ENCODE measurements around the gene RNF44.
"Not testable (repeated sequence)": the region's sequence is repeated elsewhere in the genome, so short reads cannot be mapped to it uniquely, and the experiment has no call there.

Gene RNF44

DNA sequence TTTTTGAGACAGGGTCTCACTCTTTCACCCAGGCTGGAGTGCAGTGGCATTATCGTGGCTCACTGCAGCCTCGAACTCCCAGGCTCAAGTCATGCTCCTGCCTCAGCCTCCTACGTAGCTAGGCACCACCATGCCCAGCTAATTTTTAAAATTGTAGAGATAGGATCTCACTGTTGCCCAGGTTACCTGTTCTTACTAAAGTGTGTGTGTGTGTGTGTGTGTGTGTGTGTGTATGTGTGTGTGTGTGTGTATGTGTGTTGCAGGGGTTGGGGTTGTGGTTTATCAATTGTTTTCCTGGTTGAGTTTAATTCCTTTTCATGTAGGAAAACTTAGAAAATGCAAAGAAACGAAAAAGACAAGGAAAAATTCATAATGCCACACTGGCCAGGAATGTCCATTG, 21.8 kb downstream of the RNF44 start:
- no peak for FAIRE-seq

DNA sequence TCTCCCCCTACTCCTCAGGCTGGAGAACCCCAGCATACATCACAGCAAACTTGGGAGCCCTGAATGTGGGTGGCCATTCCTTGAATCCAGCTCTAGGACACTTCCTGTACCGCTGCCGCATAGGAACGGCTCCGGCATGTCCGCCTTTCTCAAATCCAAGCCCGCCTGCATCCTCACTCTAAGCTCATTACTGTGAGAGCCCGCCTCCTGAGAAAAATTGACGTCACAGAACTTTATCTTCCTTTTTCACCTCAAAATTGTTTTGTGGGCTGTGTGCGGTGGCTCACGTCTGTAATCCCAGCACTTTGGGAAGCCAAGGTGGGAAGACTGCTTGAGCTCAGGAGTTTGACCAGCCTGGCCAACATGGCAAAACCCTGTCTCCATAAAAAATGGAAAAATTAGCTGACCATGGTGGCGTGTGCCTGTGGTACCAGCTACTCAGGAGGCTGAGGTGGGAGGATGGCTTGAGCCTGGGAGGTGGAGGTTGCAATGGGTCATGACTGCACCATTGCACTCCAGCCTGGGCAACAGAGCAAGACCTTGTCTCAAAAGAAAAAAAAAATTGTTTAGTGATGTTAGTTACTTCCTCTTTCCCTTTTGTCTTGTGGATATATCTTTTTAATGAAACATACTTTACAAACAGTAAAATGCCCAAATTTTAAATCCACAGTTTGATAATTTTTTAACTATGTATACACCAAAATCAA, 22.8 kb downstream of the RNF44 start:
- FAIRE-seq: no peak

DNA sequence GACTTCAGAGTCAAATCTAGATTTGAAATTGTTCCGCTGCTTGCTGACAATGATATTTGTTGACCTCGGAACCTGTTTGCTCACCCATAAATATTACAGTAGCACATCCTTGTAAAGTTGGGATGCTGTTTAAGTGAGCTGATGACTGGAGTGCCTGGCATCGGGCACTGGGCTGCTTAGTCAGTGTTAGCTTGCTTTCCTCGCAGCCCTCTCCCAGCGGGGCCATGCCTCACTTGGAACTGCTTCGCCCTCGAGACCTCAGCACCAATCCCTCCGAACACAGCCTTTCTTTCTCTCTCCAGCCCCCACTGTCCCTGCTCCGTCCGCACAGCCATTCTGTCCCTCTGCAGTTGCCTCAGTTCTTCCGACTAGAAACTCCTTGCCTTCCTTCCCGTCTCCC, 23.4 kb downstream of the RNF44 start:
- FAIRE-seq: no peak

DNA sequence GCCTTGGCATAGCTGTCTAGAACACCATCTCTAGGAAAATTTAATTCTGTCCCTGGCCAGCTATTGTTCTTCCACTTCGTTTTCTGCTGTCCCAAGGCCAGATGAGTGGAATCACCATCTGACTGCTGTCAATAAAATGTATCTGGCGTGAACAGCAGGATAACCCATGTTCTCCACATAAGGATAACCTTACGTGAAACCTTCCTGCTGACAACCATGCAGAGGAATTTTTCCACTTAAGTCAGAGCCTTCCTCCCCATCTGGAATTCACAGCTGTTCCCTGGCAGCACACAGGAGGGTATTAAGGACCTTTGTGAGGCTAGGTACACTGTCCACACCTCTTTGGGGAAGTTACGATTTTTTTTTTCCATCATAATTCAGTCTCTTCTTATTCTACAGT, 28.6 kb downstream of the RNF44 start:
- no peak for FAIRE-seq

DNA sequence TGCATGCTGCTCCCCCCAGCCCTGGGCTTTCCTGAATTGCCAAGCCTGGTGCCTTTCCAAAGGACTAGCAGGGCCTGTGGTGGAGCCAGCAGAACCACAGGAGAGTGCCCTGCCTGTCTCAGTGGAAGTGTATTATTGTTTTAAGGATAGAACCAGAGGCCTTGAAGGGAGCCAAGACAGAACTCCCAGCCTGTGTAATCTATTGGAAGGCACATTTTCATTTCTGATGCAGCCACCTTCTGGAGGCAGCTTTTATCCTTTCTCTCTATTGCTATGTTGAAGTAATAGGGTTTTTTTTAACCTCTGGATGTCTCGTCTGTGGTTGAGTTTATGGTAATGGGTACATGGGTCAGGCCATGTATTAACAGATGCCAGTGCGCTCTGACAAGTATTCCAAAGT, 29.3 kb downstream of the RNF44 start:
- no peak for FAIRE-seq

DNA sequence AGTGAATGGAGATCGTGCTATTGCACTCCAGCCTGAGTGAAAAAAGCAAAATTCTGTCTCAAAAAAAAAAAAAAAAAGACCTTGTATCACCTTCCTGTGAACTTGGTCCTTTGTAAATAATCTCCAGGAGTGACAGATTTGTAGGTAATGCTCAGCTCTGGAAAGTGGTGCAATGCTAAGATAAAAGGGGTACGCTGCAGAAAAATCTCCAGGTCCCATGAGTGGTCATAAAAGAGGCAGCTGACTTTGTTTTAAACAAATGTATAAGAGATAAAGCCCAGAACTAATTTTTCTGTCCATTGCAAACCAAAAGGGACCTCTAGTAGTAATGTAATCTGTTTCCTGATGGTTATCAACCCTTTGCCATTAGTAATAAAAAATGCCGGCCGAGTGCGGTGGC, 33.7 kb downstream of the RNF44 start:
- no peak for FAIRE-seq

DNA sequence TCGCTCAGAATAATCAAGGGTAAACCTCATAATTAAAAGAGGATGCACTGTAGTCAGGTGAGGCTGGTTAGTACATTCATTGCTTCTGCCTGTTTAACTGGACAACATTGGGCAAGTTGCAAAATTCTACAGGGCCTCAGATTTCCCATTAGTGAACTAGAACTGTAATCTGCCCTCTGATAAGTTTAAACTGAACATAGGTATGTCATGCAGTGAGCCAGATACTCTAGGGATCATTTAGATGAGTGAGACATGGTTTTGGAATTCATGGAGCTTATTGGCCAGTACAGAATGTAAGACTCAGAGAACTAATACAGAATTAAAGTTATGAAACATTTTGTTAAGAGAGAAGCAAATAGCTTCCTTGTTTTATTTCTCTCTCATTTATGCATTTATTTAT, 35.9 kb downstream of the RNF44 start:
- no peak for FAIRE-seq

DNA sequence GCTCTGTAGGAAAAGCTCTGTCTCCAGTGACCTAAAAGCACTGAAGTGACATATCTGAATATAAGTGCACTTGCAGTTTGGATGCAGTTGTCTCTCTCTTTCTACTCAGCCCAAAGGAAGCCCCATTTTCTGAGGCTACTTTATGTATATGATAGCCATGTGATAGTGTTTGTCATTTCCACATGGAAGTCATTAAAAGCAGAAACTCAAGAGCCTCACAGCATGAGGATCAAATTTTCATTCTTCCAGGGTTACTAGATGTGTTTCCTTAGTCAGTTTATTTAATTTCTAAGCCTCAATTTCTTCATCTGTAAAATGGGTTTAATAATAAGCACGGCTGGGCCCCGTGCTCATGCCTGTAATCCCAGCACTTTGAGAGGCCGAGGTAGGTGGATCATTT, 36.7 kb downstream of the RNF44 start:
- FAIRE-seq: no peak

DNA sequence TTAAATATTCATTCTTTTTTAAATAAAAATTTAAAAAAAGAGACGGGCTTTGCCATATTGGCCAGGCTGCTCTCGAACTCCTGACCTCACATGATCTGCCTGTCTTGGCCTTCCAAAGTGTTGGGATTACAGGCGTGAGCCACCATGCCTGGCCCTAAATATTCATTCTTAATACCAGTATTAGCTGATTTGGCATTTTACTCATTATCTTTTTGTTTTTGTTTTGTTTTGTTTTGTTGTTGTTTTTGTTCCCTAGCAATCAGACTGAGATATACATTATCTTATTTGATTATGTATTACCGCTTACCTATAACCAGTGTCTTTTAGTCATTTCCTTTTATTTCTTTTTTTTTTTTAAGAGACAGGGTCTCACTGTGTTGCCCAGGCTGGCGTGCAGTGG, 37.9 kb downstream of the RNF44 start:
- FAIRE-seq: no peak

DNA sequence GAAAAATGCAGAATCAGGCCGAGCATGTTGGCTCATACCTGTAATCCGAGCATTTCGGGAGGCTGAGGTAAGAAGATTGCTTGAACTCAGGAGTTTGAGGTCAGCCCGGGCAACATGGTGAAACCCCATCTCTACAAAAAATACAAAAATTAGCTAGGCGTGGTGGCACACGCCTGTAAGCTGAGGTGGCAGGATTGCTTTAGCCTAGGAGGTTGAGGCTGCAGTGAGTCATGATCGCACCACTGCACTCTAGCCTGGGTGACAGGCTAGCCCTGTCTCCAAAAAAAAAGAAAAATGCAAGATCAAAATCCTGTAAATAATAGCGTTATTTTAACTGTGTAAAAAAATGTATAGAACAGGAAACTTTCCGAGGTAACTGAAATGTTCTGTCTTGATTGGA, 39.4 kb downstream of the RNF44 start:
- no peak for FAIRE-seq

DNA sequence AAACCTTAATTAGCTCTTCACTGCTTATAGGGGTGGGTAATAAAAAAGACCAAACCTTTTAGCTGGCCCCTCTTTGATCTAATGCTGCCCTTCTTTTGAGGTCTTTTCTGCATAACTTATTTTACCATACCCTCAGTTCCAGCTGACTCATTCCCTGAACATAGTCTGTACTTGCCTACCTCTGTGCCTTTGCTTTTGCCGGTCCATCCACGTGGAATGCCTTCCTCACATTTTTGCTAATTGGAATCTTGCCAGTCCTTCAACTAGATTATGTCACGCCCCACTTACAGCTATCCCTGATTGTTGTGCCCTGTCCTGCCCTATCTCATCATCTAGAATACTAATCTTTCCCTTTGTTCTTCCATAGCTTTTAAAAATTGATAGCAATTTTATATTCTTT, 44.8 kb downstream of the RNF44 start:
- FAIRE-seq: no peak

DNA sequence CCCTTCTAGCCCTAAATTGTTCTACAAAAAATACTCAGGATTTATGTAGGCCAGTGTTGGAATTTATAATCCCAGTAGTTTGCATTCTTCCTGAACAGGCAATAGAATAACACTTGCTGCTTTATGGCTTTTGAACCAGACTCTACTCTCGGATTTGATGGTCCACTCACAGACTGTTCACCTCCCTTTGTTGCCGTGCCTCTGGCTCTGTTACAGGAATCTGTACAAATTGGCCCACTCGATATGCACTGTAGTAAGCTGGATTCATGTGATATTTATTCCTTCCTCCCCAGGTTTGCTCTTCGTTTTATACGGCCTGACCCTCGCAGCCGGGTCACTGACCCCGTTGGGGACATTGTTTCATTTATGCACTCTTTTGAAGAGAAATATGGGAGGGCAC, 45.3 kb downstream of the RNF44 start:
- FAIRE-seq: no peak

DNA sequence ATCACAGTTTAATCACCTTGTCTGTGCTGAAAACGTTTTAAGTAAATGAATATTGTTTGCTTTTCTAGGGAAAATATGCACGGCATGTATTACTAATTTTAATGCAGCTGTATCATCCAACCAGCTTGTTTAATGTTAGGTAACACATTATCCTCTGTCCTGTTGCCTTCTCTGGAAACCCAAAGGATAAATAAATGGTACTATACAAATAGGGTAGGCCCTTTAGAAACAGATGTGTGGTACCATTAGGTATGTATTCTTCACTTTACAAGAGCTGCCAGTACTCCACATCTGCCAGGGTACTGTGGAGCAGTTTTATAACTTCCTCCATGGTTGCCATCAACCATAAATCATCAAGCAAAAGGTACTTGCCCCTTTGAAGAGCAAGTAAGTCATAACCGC, 46.1 kb downstream of the RNF44 start:
- FAIRE-seq: no peak

DNA sequence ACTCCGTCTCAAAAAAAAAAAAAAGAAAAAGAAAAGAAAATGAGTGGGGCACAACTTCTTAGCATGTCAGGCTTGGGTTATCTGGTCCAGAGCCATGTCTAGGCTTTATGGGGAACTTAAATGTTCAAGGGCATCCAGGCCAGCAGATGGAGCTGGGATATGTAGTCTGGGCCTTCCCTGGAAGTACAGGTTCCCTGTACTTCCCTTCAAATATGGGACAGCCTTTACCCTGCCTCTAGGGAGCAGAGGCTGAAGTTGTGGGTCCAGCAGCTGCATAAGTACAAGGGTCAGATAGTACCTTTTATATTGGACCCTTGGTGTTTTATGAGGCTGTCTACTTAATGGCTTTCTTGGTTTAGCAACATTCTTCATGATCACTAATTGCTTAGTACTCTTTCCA, 46.9 kb downstream of the RNF44 start:
- FAIRE-seq: no peak

DNA sequence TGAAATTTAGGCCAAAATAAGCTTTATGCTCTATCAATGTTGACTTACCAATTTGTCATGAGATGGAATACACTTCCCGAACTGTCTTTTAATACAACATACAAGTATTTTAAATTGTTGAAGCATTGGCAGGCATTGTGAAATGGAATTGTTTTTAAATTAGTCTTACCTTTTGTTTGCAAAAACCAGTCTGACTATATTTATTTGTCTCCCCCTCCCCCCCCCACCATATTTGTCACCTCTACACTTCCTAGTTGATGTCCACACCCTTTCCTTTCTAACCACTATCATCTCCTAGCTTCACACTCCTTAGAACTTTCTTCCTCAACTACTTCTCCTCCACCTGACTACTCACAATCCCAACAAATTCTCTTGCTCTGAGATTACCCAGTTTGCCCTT, 48.1 kb downstream of the RNF44 start:
- no peak for FAIRE-seq

DNA sequence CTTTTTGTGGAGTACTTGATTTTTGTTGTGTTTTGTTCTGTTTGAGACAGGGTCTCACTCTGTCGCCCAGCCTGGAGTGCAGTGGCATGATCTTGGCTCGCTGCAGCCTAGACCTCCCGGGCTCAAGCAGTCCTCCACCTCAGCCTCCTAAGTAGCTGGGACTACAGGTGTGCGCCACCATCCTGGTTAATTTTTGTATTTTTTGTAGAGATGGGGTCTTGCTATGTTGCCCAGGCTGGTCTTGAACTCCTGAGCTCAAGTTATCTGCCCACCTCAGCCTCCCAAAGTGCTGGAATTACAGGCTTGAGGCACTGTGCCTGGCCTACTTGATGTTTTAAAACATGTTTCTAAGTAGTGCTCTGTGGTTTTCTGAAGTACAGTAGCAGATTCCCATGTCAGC, 50.0 kb downstream of the RNF44 start:
- not testable (repeated sequence) for FAIRE-seq

DNA sequence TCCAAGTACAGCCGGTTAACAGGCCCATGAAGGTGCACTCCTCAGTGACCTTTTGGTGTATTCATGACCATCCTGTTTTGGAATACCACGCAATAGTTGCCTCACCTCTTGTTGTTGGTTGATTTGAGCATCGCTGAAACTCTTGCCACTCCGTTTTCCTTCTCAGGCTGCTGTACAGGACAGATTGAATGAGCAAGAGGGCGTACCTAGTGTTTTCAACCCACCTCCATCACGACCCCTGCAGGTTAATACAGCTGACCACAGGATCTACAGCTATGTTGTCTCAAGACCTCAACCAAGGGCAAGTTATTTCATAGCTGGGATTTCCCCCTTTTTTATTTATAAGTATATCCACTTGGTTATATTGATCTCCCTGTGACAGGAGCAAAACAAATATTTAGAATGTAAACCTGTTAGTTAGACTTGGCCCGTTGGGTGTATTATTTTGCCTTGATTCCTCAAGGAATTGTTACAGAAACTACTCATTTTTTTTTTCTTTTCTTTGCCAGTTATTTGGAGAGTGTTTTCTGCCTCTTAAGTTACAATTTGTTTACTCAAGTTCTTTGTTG, 50.9 kb downstream of the RNF44 start:
- no peak for FAIRE-seq

DNA sequence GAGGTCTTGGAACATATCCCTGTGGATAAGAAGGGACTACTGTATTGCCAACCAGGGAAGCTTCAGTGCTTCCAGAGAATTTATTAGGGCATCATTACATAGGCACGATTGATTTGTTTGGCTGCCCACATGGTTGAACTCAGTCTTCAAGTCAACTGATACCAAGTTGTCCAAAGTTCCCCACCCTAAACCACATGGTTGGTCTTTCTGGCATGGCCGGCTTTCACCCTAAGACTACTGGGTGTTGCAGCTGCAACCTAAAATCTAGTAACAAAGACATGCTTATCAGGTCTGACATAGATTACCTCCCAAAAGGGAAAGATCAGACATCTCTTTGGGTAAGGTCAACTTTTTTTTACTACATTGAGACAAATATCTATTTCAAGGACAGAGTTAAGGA, 52.0 kb downstream of the RNF44 start:
- FAIRE-seq: no peak

DNA sequence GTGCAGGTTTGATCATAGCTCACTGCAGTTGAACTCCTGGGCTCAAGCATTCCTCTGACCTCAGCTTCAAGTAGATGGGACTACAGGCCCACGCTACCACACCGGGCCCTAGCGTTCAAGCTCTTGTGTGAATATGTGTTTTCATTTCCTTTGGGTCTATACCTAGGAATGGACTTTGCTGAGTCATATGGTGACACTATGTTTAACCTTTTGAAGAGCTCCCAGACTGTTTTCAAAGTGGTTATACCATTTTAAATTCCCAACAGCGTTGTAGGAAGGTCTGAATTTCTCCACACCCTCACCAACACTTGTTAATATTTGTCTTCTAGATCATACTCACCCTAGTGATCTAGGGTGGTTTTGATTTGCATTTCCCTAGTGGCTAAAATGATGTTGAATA, 55.5 kb downstream of the RNF44 start:
- FAIRE-seq: no peak

All from colon (tissue), 2 donors.